ENCODE measurements around the gene MAGEA4.
"Not testable (repeated sequence)": the region's sequence is repeated elsewhere in the genome, so short reads cannot be mapped to it uniquely, and the experiment has no call there.

The MAGEA4 gene, protein sequence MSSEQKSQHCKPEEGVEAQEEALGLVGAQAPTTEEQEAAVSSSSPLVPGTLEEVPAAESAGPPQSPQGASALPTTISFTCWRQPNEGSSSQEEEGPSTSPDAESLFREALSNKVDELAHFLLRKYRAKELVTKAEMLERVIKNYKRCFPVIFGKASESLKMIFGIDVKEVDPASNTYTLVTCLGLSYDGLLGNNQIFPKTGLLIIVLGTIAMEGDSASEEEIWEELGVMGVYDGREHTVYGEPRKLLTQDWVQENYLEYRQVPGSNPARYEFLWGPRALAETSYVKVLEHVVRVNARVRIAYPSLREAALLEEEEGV

DNA sequence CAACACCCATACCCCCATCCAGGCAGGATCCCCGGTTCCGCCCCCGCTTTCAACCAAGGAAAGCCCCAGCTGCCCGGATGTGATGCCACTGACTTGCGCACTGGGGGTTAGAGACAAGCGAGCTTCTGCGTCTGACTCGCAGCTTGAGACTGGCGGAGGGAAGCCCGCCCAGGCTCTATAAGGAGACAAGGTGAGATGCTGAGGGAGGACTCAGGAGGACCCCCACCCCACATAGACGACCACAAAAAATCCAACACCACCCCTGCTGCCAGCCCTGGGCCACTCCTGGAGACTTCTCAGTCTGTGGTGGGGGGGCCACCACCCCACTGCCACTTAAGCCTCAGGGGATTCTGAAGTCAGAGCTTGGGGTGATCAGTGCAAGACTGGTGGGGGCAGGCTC, at the start of gene MAGEA4:
MAGEA4 (plus strand) TSS at position 110 of the 400 bp plus-strand sequence. CDS start 10,776 bp downstream, outside the sequence.
- no peak for DNase-seq (ENCODE audit: low read depth)

DNA sequence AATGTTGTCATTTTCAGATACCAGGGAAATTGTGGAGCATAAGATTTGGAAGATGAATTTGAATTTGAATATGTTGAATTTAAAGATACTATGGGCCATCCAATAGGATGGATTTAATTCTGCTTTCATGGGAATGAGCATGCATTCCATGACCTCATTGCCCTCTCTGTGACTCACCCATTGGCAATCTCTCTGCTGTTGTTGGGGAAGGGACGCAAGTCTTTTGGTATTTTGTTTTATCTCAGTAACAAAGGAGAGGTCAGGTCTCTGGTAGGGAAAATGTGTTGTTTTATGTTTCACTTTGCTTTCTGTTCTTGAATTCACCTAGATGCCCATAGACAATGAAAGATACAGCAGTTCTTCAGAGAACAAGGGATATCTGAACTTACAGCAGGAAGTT, 42.1 kb upstream of the MAGEA4 start:
- DNase-seq (ENCODE audit: low read depth): peak; percentile 55

DNA sequence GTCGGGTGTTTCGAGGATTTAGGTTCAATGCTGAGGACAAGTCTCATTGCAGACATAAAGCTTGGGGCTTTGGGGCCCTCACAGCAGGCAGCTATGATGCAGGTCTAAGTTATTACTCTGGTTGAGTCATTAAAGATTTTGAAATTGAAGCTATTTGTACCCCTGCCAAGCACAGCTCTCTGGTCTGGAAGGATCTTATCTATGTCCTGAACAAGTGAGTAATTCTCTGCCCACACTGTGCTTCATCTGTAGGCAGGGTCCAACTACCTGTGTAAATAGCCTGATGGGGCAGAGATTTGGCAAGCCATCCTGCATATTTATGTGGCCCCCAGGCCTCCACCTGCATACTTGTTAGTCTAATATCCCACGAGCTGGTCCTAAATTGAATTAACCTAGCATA, 41.4 kb upstream of the MAGEA4 start:
- peak; percentile 78 for DNase-seq (ENCODE audit: low read depth)

DNA sequence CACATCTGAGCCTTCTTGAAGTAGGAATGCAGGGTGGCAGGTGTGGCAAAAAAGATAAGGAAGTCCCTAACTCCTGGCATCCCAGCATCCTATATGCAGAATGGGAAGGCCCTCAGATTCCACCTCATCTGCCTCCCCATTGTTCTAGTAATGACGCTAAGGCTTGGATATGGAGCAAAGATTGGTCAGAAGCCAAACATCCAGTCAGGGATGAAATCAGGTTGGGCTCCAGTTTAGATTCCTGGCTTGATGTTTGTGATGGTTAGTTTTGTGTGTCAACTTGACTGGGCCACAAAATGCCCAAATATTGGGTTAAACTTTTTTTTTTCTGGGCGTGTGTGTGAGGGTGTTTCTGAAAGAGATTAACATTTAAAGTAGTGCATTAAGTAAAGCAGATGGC, 39.6 kb upstream of the MAGEA4 start:
- no peak for DNase-seq (ENCODE audit: low read depth)

DNA sequence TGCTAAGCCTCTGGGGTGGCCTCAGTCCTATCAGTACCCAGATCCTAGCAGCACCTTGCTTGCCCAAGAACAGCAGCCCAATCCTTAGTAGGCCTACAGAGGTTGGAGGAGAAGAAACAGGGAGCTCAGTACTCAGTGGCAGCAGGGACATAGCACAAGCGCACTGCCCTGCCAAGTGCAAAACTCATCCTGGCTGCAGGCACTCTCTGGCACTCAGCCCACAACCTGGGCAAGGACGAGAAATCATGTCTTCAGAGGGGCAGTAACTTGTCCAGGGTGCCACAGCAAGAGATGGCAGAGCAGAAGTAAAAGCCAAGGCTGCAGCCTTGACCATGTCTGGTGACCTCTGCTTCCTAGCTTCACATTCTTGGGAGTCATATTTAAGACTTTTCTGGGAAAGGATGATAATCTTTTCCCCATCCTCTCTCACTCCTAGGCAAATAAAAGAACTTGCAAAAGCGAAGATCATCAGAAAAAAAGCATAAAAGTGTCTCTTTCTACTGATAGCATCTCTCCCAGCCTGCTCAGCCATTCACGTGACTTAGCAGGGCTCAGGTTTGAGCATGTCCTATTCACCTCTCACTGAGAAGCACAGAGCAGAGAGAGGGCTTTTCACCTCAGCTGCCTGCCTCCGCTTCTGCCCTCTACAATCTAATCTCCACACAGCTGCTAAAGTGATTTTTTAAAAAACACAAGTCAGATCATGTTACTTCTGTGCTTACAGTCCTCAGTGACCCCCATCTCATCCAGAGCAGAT, 37.2 kb upstream of the MAGEA4 start:
- DNase-seq (ENCODE audit: low read depth): no peak

DNA sequence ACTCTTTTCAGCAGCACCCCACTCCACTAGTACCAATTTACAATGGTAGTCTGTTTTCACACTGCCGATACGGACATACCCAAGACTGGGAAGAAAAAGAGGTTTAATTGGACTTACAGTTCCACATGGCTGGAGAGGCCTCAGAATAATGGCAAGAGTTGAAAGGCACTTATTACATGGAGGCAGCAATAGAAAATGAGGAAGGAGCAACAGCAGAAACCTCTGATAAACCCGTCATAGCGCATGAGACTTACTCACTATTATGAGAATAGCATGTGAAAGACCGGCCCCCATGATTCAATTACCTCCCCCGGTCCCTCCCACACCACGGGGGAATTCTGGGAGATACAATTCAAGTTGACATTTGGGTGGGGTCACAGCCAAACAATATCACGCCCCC, 34.1 kb upstream of the MAGEA4 start:
- no peak for DNase-seq (ENCODE audit: low read depth)

DNA sequence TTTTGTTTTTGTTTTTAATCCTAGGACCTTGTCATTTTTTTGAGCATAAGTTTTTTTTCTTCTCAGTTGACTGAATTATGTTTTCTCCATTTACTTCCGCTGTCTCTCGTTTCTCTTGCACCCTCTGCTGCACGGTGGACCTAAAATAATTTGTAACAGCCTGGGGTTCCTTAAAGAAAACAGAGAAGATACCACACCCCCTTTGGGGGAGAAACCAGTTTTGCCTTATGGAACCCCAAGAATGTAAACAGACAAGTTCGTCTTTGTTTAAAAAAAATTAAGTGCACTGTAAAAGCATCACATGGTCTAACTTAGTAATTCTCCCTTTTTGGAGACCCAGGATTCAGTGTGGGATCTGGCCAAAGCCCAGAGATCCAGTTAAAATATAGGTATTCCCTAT, 32.8 kb upstream of the MAGEA4 start:
- no peak for DNase-seq (ENCODE audit: low read depth)

DNA sequence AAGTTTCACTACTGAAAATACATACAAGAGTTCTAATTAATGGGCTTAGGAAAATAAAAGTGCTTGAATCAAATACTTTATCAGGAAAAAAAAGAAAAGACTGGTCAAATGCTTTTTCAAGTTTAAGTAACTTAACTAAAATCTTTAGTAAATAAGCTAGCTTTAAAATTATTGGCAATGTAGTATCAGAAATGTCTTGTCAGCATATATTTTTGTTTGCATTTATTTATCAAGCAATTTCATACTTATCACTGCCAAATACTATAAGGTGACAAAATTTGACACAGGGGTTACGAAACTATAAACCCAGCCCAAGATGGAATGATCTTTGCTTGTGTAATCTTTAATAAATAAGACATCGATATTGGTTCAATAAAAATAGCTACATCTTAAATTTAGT, 31.8 kb upstream of the MAGEA4 start:
- no peak for DNase-seq (ENCODE audit: low read depth)

DNA sequence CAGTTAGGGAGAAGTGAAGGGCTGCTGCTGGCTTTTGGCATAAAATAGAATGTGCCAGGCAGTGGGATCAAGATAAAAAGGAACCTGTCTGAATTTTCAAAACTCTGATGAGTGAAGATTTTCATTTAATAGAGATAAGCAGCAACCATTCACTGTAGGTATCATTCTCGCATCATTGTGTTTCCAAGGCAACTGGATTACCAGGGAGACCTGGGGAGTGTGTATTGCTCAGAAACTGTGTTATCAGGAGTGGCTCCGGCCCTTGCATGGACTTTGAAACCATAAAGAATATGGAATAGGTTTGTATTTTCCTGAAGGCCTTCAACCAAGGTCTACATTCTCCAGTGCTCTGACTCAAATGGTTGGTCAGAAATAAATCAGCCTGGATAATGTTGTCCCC, 23.3 kb upstream of the MAGEA4 start:
- DNase-seq (ENCODE audit: low read depth): no peak

DNA sequence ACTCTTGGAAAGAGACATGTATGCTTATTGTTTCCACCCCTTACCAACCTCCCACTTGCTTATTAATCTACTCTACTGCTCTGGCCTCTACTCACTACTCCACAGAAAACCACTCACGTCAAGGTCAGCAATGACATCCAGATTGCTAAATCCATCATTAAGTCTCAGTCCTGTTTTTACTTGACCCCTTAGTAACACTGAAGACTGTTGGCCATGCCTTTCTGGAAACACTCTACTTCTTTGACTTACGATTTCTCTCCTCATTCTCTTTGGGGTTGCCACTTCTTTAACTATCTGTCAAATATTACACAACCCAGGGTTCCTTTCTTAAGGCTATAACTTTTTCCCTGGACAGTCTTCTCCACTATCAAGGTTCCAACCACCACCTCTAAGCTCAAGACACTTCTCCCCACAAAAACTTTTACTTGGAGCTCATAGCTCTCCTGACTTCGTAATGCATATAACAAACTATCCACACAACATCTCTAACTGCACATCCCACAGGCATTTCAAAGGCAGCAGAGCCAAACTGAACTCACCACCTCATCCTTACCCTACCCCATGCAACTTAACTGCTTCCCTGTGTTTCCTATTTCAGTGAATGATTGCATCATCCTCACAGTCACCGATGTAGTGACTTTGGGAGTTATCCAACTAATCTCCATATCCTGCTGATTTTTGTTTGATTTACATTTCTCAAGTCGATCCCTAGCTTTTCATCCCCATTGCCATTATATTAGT, 15.8 kb upstream of the MAGEA4 start:
- DNase-seq (ENCODE audit: low read depth): peak; percentile 37

DNA sequence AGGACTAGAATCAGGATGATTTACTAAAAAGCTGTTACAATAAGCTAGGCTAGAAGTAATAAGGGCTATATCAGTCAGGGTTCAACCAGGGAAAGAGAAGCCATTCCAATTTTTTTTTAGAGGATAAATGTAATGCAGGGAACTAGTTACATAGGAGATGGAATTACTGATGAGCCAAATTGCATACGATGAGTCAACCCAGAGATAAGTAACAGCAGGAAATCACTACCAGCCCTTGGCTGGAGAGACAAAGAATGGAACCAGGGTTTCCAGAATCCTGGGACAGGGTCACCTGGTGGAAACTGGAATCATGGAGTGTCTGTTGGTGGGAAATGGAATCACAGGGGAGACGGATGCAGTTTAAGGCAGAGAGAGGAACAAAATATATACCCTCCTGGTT, 13.1 kb upstream of the MAGEA4 start:
- DNase-seq (ENCODE audit: low read depth): no peak

DNA sequence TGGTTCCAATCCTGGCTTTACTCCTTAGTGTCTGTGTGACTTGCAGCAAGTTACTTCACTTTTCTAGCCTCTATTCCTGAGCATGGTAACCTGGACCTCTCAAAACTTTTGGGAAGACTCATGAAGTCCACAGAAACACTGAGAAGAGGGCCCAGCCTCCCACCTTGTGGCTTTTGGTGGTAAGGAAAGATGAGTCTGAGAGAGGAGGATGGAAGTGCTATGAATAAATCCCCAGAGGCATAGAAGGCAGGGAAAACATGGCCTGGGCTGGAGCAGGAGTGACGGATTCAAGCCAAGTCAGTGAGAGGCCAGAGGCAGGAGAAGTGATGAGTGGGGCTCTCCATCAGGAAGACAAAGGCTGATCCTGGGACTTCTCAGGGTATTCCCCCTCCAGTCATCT, 10.9 kb upstream of the MAGEA4 start:
- DNase-seq (ENCODE audit: low read depth): no peak

DNA sequence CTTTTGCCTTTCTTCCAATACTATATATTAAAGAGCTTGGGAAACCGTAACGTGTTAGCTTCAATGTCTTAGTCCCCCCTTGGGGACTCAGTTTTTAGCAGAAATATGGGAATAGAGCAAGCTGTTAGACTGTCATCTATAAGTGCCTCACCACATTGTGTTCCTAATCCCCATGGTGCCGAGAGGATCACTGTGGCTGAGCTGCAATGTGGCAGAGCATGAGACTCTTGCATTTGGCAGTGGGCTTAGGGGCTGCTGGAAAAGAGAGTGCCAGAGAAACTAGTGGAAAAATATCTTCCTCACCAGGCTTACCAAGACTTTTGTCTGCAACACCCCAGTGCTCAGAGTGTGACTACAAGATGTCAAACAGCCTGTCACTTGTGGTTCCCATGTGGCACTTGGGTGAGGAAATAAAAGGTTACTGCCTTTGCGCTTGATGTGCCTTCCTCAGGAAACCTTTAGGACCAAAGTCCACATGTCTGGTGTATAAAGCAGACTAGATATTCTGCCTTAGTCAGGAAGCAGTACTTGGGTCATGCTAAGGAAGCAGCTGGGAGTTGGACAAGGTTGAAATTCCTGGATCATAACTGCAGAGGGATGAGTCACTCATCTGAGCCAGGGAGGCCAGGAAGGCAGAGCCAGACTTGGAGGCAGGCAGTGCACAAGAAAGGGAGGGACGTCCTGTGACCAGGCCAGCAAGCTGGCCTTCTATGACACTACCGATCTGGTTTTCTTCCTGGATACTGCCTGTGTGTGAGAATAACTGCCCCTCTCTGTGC, 9.7 kb upstream of the MAGEA4 start:
- peak; percentile 72 for DNase-seq (ENCODE audit: low read depth)

DNA sequence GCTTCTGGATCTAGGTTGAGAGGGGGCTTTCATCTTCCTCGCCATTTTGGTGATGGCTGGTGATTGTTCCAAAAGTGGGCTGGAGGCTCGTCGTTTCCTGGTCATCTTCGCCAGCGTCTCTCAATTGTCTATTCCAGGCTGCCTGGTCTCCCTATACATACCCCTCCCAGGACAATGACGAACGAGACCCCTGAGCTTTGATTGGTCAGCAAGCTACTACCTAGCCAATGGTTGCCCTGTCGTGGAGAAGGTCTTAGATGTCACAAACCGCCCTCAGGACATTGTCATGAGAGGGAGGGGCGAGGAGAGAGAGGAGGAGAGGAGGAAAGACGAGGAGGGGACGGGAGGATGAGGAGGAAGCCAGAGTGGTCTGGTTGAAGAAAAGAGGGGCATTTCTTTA, 7.7 kb upstream of the MAGEA4 start:
- no peak for DNase-seq (ENCODE audit: low read depth)

DNA sequence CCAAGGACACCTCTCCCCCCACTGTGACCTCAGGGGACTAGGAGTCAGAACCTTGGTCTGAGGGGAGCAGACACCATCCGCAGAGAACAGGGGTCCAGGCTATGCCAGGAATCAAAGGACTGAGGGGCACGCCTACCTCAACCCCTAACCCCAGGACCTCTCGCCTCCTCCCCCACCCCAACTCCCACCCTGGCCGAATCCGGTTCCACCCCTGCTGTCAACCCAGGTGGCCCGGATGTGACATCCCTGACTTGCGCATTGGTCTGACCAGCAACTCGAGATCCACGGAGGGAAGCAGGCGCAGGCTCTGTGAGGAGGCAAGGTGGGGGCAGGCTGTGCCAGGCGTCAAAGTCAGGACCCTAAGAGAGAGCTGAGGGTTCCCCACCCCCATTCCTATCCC, 468 bp upstream of the MAGEA4 start:
- DNase-seq (ENCODE audit: low read depth): no peak

DNA sequence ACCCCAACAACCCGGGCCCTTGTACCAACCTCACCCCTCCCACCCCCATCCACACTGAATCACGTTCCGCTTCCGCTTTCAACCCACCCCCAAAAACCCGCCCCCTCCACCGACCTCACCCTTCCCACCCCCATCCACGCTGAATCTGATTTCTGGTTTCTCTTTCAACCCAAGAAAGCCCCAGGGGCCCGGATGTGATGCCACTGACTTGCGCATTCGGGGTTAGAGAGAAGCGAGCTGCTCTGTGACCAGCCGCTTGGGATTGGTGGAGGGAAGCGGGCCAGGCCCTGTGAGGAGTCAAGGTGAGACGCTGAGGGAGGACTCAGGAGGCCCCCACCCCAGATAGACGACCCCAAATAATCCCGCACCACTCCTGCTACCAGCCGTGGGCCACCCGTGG, 6.0 kb downstream of the MAGEA4 start:
- DNase-seq (ENCODE audit: low read depth): not testable (repeated sequence)

DNA sequence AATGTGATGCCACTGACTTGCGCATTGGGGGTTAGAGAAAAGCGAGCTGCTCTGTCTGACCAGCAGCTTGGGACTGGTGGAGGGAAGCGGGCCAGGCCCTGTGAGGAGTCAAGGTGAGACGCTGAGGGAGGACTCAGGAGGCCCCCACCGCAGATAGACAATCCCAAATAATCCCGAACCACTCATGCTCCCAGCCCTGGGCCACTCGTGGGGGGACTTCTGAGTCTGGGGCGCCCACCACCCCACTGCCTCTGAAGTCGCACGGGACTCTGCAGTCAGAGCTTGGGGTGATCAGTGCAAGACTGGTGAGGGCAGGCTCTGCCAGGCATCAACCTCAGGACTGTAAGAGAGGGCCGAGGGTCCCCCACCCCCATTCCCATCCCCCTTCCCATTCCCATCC, 6.9 kb downstream of the MAGEA4 start:
- DNase-seq (ENCODE audit: low read depth): no peak

DNA sequence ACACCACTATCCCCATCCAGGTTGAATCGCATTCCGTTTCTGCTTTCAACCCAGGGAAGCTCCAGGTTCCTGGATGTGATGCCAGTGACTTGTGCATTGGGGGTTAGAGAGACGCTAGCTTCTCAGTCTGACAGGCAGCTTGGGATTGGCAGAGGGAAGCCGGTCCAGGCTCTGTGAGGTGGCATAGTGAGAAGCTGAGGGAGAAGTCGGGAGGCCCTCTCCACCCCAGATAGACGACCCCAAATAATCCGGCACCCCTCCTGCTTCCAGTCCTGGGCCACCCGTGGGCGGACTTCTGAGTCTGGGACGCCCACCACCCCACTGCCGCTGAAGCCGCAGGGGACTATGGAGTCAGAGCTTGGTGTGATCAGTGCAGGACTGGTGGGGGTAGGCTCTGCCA, 7.4 kb downstream of the MAGEA4 start:
- DNase-seq (ENCODE audit: low read depth): no peak

DNA sequence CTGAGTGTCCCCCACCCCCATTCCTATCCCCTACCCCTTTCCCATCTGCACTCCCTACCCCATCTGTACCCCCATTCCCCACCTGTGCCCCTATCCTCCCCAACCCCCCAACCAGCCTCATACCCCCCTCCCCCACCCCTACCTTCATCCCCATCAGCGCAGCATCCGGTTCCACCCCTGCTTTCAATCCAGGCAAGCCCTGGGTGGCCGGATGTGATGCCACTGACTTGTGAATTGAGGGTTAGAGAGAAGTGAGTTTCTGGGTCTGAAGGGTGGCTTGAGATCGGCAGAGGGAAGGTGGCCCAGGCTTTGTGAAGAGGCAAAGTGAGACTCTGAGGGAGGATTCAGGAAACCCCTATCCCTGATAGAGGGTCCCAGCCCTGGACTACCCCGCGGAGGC, 7.8 kb downstream of the MAGEA4 start:
- DNase-seq (ENCODE audit: low read depth): no peak

DNA sequence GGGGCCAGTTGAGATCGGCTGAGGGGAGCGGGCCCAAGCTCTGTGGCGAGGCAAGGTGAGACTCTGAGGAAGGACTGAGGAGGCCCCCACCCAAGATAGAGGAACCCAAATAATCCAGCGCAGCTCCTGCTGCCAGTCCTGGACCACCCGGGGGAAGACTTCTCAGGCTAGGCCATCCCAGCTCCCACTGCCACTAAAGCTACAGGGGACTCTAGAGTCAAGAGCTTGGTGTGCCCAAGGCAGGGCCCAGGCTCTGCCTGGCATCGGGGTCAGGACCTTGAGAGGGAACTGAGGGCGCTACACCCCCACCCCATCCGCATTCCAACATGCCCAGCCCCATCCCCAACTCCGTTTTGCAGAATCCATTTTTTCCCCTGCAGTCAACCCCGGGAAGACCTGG, 8.6 kb downstream of the MAGEA4 start:
- DNase-seq (ENCODE audit: low read depth): no peak

DNA sequence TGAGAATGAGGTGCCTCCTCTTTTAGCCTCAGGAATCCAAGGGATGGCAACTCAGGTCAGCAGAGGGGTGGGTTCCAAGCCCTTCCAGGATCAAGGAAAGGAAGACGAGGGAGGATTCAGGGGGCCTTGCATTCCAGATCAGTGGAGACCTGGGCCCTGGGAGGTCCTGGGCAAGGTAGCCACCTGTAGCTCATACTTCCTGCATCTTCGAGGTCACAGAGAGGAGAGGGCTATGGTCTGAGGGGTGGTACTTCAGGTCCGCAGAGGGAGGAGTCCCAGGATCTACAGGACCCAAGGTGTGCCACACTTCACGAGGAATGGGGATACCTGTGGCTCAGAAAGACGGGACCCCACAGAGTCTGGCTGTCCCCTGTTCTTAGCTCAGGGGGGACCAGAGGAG, 9.2 kb downstream of the MAGEA4 start:
- DNase-seq (ENCODE audit: low read depth): no peak

DNA sequence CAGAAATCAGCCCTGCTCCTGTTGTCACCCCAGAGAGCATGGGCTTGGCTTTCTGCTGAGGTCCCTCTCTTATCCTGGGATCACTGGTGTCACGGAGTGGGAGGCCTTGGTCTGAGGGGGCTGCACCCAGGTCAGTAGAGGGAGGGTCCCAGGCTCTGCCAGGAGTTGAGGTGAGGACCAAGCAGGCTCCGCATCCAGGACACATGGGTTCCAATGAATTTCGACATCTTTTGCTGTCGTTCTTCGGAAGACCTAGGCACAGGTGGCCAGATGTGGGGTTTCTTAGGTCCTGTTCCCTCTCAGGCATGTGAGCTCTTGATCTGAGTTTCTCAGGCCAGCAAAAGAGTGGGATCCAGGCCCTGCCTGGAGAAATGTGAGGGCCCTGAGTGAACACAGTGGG, 10.0 kb downstream of the MAGEA4 start:
- DNase-seq (ENCODE audit: low read depth): no peak
